PC-3 (cell line): Measurements from ENCODE around the gene ELOVL5. TPM values are rescaled to one million over a fixed set of nuclear protein-coding genes. Genes with fewer than 3 reads are reported as not detected.

ENCODE experiments used
- ATAC-seq: fragments of 200-7000 bp; cut with Tn5 transposase; 2 replicates; pipeline ENCODE4 v1.9.1; 2020; ENCODE audit warnings: mild to moderate bottlenecking, moderate library complexity
- BruUV-seq: library from RNA; stranded (reverse); fragments of 400-500 nt; replicated peaks from 2 replicates; lab custom pipeline; 2021; lab: Mats Ljungman, UMichigan
- CTCF ChIA-PET: fragments of 300-600 bp; sonication (Branson Sonifier 250); formaldehyde crosslinking; loops from one replicate; lab custom pipeline; 2022; ENCODE audit warnings: antibody characterized with exemption; lab: Charles Lee
- POLR2A ChIA-PET: fragments of 300-600 bp; sonication (Branson Sonifier 250); formaldehyde crosslinking; loops from one replicate; lab custom pipeline; 2022; ENCODE audit warnings: antibody characterized with exemption; ENCODE audit not compliant: unreplicated experiment; lab: Charles Lee
- DNase-seq: peaks from one replicate; pipeline ENCODE4 v3.0.0-alpha.2; 2015
- H2AFZ ChIP-seq: fragments of 300-600 bp; sonication (generic); 2 replicates; pipeline ENCODE4 v1.6.0; 2016; ENCODE audit warnings: antibody characterized with exemption, low read length
- H3F3A ChIP-seq: fragments of 300-600 bp; sonication (generic); one replicate; pipeline ENCODE4 v1.6.0; 2017; ENCODE audit warnings: antibody characterized with exemption, low read length, control low read depth, mild to moderate bottlenecking; ENCODE audit not compliant: unreplicated experiment
- H3K27ac ChIP-seq: fragments of 300-600 bp; sonication (generic); 2 replicates; pipeline ENCODE4 v1.5.1; 2016; ENCODE audit warnings: mild to moderate bottlenecking, low read length
- H3K27me3 ChIP-seq: fragments of 300-600 bp; sonication (generic); 2 replicates; pipeline ENCODE4 v1.6.1; 2016; ENCODE audit warnings: low read length, mixed read lengths
- H3K36me3 ChIP-seq: fragments of 300-600 bp; sonication (generic); 2 replicates; pipeline ENCODE4 v1.6.1; 2016; ENCODE audit warnings: low read depth, mixed run types, low read length, mixed read lengths
- H3K4me1 ChIP-seq: fragments of 300-600 bp; sonication (generic); 2 replicates; pipeline ENCODE4 v1.5.1; 2016; ENCODE audit warnings: low read length; ENCODE audit not compliant: insufficient read depth
- H3K4me2 ChIP-seq: fragments of 300-600 bp; sonication (generic); 2 replicates; pipeline ENCODE4 v1.6.0; 2016; ENCODE audit warnings: low read length
- H3K4me3 ChIP-seq: fragments of 300-600 bp; sonication (generic); 2 replicates; pipeline ENCODE4 v1.5.1; 2016; ENCODE audit warnings: mild to moderate bottlenecking, low read length, mixed read lengths
- H3K79me2 ChIP-seq: fragments of 300-600 bp; sonication (generic); 2 replicates; pipeline ENCODE4 v1.6.1; 2017; ENCODE audit warnings: low read length, mixed read lengths
- H3K9ac ChIP-seq: fragments of 300-600 bp; sonication (generic); 2 replicates; pipeline ENCODE4 v1.6.0; 2016; ENCODE audit warnings: mild to moderate bottlenecking, low read length
- H3K9me2 ChIP-seq: fragments of 300-600 bp; sonication (generic); replicated peaks from 2 replicates; pipeline ENCODE4 v1.6.1; 2016; ENCODE audit warnings: mixed run types, low read length, mixed read lengths
- H3K9me3 ChIP-seq: fragments of 300-600 bp; sonication (generic); 2 replicates; pipeline ENCODE4 v1.6.1; 2016; ENCODE audit warnings: low read length, mixed read lengths
- H4K20me1 ChIP-seq: fragments of 300-600 bp; sonication (generic); 2 replicates; pipeline ENCODE4 v1.6.1; 2016; ENCODE audit warnings: low read length, mixed read lengths
- EZH2 ChIP-seq: fragments of 300-600 bp; sonication (generic); IDR thresholded peaks from one replicate; pipeline ENCODE4 v1.6.1; 2017; ENCODE audit warnings: antibody characterized with exemption, mild to moderate bottlenecking, low read length; ENCODE audit not compliant: unreplicated experiment
- EZH2phosphoT487 ChIP-seq: fragments of 300-600 bp; sonication (generic); IDR thresholded peaks from 2 replicates; pipeline ENCODE4 v1.6.1; 2018; ENCODE audit warnings: mild to moderate bottlenecking, antibody characterized with exemption, low read length, borderline replicate concordance
- intact Hi-C: fragments of 100-400 bp; cut with micrococcal nuclease; formaldehyde crosslinking; loops from 2 replicates; pipeline ENCODE4 v1.9.0; 2023
- total RNA-seq: library from RNA; depleted of rRNA; stranded (reverse); fragments of >200 nt; gene quantifications from 2 replicates; pipeline ENCODE4 v1.2.3, GENCODE V29; 2014
- TF ChIP-seq, protein P1 (sequence below): fragments of 300-600 bp; sonication (generic); conservative IDR thresholded peaks from 2 replicates; pipeline ENCODE4 v1.5.1; 2017; ENCODE audit warnings: antibody characterized with exemption, low read depth, mild to moderate bottlenecking, low read length

The ELOVL5 gene
- total RNA-seq, 1 experiment from 2014 or later, result 62.7 TPM

DNA sequence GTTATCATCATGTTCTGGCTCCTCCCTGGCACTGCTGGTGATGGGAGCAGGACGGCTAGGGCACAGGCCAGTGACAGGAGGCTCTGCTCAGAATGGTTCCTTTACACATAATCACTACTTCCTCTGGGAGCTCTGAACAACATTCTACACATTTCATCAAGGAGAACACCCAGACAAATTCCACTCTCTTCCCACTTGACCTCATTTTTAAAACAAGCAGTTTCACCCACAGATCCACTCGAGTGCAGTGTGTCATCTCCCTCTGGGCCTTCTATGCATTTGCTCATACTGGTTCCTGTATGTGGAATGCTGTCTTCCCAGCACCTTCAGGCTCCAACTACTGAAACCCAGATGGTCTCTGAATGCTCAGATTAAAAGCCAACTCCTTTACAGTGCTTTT is 84.8 kb downstream of the ELOVL5 start:
- Histone ChIP-seq H4K20me1 (no peaks in the 10 kb centered on the region), H3K4me3 (no peak overlapping the region), H3K9me2 (no peaks in the 10 kb centered on the region), H3K27ac (no peak overlapping the region), H3K36me3 (peaks cover 47% of the 10 kb centered on the region), H3K27me3 (no peaks in the 10 kb centered on the region), H3K4me2 (no peak overlapping the region), H3K4me1 (no peaks in the 10 kb centered on the region), H2AFZ (no peak overlapping the region), H3F3A (no peaks in the 10 kb centered on the region), H3K9me3 (no peaks in the 10 kb centered on the region), H3K9ac (no peak overlapping the region), H3K79me2 (no peaks in the 10 kb centered on the region)
- DNase-seq (no peak), ATAC-seq (no peak)
- TF ChIP-seq EZH2phosphoT487, result no peak
- no peak for TF ChIP-seq EZH2
- TF ChIP-seq, protein P1, sequence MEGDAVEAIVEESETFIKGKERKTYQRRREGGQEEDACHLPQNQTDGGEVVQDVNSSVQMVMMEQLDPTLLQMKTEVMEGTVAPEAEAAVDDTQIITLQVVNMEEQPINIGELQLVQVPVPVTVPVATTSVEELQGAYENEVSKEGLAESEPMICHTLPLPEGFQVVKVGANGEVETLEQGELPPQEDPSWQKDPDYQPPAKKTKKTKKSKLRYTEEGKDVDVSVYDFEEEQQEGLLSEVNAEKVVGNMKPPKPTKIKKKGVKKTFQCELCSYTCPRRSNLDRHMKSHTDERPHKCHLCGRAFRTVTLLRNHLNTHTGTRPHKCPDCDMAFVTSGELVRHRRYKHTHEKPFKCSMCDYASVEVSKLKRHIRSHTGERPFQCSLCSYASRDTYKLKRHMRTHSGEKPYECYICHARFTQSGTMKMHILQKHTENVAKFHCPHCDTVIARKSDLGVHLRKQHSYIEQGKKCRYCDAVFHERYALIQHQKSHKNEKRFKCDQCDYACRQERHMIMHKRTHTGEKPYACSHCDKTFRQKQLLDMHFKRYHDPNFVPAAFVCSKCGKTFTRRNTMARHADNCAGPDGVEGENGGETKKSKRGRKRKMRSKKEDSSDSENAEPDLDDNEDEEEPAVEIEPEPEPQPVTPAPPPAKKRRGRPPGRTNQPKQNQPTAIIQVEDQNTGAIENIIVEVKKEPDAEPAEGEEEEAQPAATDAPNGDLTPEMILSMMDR, result no peak
- POLR2A ChIA-PET, result no interaction called here
- BruUV-seq, result no TSS peak
- intact Hi-C loops, result no loop called here
- CTCF ChIA-PET, result no interaction called here

DNA sequence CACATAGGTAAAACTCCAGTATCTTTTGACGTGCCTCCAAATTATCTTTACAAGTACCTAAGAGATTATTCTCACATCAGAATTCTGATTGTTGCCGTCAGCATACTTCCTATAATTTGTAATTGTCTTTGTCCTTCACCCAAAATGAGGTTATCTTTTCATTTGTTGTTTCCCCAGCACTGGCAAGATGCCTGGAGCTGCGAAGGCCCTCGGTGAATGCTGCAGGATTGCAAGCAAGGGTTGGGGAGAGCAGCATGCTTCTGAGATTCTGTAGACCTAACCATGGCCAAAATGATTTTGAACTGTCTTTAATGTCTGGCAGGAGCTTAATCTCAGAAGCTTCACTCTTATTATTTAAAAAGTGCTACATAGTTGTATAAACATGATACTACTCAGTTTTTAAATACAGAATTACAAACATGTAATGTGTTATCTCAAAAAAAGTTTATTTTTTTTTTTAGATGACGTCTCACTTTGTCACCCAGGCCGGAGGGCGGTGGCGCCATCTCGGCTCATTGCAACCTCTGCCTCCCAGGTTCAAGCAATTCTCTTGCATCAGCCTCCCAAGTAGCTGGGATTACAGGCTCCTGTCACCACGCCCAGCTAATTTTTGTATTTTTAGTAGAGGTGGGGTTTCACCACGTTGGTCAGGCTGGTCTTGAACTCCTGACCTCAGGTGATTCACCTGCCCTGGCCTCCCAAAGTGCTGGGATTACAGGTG is 88.7 kb downstream of the ELOVL5 start:
- ChIA-PET POLR2A (no interaction called here), CTCF (interaction anchor here (0.6 kb wide), 1 partner anchor 8 kb away, joined by 3 read pairs; no protein-coding TSS in a partner anchor)
- BruUV-seq, result no TSS peak
- no peaks in the 10 kb centered on the region for H3K9me2 ChIP-seq
- DNase-seq (no peak), ATAC-seq (no peak)
- TF ChIP-seq, protein P1, result no peak
- TF ChIP-seq EZH2phosphoT487, result no peak
- no peak for TF ChIP-seq EZH2
- no peak overlapping the region for H2AFZ ChIP-seq
- no peak overlapping the region for H3K9ac ChIP-seq
- no peaks in the 10 kb centered on the region for H3F3A ChIP-seq
- no peak overlapping the region for H3K27ac ChIP-seq
- H3K36me3 ChIP-seq, result peaks cover 25% of the 10 kb centered on the region
- no peaks in the 10 kb centered on the region for H3K79me2 ChIP-seq
- no peak overlapping the region for H3K4me3 ChIP-seq
- no peaks in the 10 kb centered on the region for H3K27me3 ChIP-seq
- intact Hi-C loops, result loop anchor here (10.0 kb wide), 1 partner anchor 85 kb away; no protein-coding TSS in a partner anchor
- no peaks in the 10 kb centered on the region for H3K9me3 ChIP-seq
- no peak overlapping the region for H3K4me2 ChIP-seq
- H3K4me1 ChIP-seq, result no peaks in the 10 kb centered on the region
- no peaks in the 10 kb centered on the region for H4K20me1 ChIP-seq

GRCh38 chr6:53258774-53259155 is 90.0 kb downstream of the ELOVL5 start:
- no peak overlapping the region for H3K9ac ChIP-seq
- H2AFZ ChIP-seq, result no peak overlapping the region
- no peak overlapping the region for H3K4me3 ChIP-seq
- no peaks in the 10 kb centered on the region for H3K4me1 ChIP-seq
- H4K20me1 ChIP-seq, result no peaks in the 10 kb centered on the region
- ChIA-PET POLR2A (no interaction called here), CTCF (no interaction called here)
- H3K9me2 ChIP-seq, result no peaks in the 10 kb centered on the region
- no peaks in the 10 kb centered on the region for H3F3A ChIP-seq
- DNase-seq (no peak), ATAC-seq (no peak)
- H3K27me3 ChIP-seq, result no peaks in the 10 kb centered on the region
- H3K27ac ChIP-seq, result no peak overlapping the region
- no peaks in the 10 kb centered on the region for H3K79me2 ChIP-seq
- no peak overlapping the region for H3K4me2 ChIP-seq
- no TSS peak for BruUV-seq
- TF ChIP-seq, protein P1, result no peak
- TF ChIP-seq EZH2, result no peak
- no peak for TF ChIP-seq EZH2phosphoT487
- no peaks in the 10 kb centered on the region for H3K9me3 ChIP-seq
- intact Hi-C loops, result loop anchor here (10.0 kb wide), 1 partner anchor 84 kb away; no protein-coding TSS in a partner anchor
- peaks cover 20% of the 10 kb centered on the region for H3K36me3 ChIP-seq
